Measurements from ENCODE around the gene CAPNS2.

DNA sequence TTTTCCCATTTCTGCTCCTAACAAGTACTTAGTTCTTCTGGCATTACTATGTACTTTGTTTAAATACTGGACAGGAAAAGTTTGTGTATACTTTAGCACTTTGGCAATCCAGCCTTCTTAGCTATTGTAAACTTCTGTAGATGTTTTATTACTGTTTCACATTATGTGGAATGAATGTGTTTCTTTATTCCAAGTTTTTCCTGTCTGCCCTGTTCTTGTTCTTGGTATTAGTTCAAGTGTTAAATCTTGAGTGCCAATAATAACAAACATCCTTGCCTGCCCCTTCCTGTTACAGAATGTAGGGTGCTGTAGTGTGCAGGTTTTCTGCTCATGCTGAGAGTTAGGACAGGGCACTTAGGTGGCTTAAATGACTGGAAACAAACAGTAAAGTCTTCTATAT is 7.3 kb upstream of the CAPNS2 start:
- TF ChIP-seq, protein P1, sequence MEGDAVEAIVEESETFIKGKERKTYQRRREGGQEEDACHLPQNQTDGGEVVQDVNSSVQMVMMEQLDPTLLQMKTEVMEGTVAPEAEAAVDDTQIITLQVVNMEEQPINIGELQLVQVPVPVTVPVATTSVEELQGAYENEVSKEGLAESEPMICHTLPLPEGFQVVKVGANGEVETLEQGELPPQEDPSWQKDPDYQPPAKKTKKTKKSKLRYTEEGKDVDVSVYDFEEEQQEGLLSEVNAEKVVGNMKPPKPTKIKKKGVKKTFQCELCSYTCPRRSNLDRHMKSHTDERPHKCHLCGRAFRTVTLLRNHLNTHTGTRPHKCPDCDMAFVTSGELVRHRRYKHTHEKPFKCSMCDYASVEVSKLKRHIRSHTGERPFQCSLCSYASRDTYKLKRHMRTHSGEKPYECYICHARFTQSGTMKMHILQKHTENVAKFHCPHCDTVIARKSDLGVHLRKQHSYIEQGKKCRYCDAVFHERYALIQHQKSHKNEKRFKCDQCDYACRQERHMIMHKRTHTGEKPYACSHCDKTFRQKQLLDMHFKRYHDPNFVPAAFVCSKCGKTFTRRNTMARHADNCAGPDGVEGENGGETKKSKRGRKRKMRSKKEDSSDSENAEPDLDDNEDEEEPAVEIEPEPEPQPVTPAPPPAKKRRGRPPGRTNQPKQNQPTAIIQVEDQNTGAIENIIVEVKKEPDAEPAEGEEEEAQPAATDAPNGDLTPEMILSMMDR (conservative IDR thresholded peaks at IDR 0.05; ENCODE audit: low read length) = no peak
- TF ChIP-seq EZH2phosphoT487 (IDR thresholded peaks at IDR 0.05; ENCODE audit: borderline replicate concordance, low read depth, low read length) = no peak

Data from OCI-LY7 (cell line).